GM21529 (cell line): ENCODE measurements around the gene KDM1B.
"Not testable (repeated sequence)": the region's sequence is repeated elsewhere in the genome, so short reads cannot be mapped to it uniquely, and the experiment has no call there.

Experiments used
- ATAC-seq: cut with Tn5 transposase; IDR thresholded peaks from one replicate; pipeline ENCODE4 v1.9.1; 2021; ENCODE audit not compliant: unreplicated experiment

KDM1B gene

GRCh38 chr6:18186540-18187250 lies 31.5 kb downstream of the KDM1B start:
- no peak for ATAC-seq

- ATAC-seq: no peak
Measured at GRCh38 chr6:18187701-18188100, 32.5 kb downstream of the KDM1B start.

- ATAC-seq: no peak
Measured at GRCh38 chr6:18189196-18189595, 34.0 kb downstream of the KDM1B start.

- no peak for ATAC-seq
Measured at GRCh38 chr6:18192026-18192425, 36.8 kb downstream of the KDM1B start.

GRCh38 chr6:18203786-18204185 lies 48.6 kb downstream of the KDM1B start:
- no peak for ATAC-seq

GRCh38 chr6:18204691-18205090 lies 49.5 kb downstream of the KDM1B start:
- ATAC-seq: no peak

- no peak for ATAC-seq
Measured at GRCh38 chr6:18206591-18206990, 51.4 kb downstream of the KDM1B start.

DNA sequence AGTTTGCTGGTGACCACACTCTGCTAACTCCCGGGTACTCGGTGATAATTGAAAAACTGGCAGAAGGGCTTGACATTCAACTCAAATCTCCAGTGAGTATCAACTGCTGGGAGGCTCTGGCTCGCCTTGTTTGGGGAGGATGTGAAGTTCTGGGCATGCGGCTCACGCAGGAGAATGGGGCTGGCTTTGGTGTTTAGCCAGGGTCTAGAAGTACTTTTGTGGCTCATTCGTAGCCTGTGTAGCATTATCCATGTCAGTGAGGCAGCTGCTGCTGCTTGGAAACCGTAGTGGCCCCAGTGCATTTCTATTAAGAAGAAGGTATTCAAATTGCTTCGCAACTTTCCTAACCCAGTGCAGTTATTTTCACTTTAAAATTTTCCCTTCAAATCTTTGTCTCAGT lies 52.2 kb downstream of the KDM1B start:
- ATAC-seq: no peak

GRCh38 chr6:18207949-18208348 lies 52.7 kb downstream of the KDM1B start:
- no peak for ATAC-seq

GRCh38 chr6:18208778-18209177 lies 53.6 kb downstream of the KDM1B start:
- not testable (repeated sequence) for ATAC-seq

DNA sequence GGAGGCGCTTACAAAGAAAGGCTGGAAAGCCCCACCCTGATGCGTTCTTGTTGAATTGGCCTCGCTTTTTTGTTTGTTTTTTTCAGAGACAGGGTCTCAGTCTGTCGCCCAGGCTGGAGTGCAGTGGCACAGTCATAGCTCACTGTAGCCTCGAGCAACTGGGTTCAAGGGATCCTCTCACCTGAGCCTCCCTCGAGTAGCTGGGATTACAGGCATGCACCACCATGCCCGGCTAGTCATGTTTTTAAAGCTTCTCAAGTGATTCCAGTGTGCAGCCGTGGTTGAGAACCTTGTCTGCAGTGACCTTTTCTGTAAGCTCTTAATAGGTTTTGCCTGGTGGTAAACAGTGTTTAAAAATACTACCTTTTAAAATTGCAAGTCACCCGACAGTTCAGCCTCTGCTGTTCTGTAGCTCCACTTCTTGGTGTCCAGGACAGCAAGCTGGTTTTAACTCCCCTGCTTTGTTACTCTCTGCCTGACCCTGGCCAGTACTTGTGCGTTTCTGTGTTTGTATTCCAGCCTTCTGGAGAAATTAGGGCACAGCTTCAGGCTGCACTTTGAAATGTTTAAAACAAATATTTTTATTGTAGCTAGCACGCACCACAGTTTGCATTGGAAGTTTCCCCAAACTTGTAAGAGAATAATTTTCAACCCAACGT lies 54.4 kb downstream of the KDM1B start:
- no peak for ATAC-seq

DNA sequence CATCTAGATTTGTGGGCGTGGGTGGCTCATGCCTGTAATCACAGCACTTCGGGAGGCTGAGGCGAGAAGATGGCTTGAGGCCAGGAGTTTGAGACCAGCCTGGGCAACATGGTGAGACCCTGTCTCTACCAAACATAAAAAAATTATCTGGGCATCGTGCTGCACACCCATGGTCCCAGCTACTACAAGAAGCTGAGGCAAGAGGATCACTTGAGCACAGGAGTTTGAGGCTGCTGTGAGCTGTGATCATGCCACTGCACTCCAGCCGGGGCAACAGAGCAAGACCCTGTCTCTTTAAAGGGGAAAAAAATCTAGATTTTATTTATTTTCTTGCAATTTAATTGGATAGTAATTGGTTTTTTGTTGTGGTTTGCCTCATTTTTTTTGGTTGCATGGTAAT lies 55.5 kb downstream of the KDM1B start:
- ATAC-seq: no peak

GRCh38 chr6:18211338-18211737 lies 56.1 kb downstream of the KDM1B start:
- ATAC-seq: peak; percentile 93

DNA sequence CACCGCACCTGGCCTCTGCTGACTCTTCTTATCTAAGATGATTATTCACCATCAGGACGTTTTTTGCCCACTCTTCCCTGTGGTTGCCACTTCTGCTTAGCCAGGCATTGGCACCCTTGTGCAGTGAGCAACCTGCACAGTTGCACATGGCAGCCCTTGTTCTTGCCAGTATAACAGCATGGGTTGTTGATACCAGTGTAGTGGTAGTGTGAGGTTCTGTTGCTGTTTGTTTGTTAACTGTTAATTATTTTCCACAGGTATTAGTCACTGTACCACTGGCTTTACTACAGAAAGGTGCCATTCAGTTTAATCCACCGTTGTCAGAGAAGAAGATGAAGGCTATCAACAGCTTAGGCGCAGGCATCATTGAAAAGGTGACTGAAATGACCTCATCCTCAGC lies 57.0 kb downstream of the KDM1B start:
- no peak for ATAC-seq

- ATAC-seq: no peak
Measured at GRCh38 chr6:18213439-18213838, 58.2 kb downstream of the KDM1B start.

DNA sequence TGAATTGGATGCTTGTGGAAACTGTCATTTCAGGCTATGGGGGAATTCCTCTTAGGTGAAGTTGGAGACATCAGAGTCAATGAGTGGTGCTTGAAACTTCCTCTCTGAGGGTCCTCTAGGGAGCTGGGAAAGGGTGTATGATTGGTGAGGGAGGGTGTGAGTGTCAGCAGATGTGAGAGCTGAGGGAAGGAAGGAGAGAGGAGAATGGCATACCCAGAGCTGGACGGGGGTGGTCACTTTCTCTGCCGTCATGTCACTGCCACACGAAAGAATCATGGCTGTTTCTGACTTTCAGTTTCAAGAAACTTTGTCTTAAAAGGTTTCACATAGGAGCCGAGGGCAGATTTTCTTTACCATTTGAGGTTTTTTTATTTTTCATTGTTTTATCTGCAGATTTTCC lies 58.8 kb downstream of the KDM1B start:
- no peak for ATAC-seq

DNA sequence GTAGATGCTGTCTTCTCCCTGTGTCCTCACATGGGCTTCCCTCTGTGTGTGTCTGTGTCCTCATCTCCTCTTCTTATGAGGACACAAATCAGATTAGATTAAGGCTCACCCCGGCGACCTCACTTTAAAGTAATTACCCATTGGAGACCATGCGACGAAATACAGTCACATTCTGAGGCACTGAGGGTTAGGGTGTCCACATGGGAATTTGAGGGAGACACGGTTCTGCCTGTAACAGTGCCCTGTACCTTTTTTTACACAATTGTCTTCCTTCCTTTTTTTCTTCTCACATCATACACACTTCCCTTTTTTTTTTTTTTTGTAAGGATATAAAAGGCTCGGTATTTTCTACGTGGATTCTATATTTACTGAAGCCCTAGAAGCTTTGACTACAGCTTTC lies 60.2 kb downstream of the KDM1B start:
- ATAC-seq: no peak

DNA sequence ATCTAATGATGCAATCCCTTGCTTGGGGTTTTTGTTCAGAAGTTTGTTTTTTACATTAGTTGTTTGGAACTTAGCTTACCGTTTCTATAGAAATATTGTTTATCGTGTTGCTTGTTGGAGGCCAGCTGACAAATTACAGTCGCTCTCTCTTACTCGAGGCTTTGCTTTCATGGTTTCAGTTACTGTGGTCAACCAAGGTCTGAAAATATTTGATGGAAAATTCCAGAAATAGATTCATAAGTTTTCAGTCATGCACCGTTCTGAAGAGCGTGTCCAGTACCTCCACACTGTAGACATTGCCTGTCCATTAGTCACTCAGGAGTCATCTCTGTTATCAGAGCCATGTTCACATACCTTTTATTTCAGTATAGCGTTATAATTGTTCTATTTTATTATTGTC lies 61.2 kb downstream of the KDM1B start:
- ATAC-seq: no peak

DNA sequence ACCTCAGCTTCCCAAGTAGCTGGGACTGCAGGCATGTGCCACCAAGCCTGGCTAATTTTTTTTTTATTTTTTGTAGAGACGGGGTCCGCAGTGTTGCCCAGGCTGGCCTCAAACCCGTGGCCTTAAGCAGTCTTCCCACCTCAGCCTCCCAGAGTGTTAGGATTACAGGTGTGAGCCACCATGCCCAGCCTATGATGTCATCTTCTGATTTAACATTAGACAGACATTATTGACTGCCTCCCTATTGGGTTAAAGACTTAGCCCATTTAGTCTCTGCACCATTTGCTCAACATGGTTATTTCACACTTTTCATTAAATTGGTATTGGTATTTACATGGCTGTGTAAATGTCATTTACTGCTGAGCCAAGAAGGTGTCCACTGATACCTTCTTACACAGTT lies 63.0 kb downstream of the KDM1B start:
- no peak for ATAC-seq

DNA sequence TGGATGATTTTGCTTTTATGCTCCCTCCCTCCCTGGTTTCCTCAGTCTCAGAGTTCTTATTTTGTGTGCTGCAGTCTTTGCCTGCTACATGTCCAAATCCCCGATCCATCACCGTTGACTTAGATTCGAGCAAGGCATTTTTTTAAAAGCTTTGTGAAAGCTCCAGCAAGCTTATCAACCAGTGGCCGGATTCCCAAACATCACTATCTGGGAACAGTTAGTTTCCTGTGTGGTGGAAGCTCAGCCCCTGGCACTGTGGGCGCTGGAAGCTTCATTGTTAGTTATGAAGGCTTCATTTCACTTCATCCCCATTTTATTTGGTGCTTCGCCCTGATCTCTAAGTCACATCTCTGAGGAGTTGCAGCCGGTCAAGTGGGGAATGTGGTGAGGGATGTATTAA lies 64.4 kb downstream of the KDM1B start:
- no peak for ATAC-seq

DNA sequence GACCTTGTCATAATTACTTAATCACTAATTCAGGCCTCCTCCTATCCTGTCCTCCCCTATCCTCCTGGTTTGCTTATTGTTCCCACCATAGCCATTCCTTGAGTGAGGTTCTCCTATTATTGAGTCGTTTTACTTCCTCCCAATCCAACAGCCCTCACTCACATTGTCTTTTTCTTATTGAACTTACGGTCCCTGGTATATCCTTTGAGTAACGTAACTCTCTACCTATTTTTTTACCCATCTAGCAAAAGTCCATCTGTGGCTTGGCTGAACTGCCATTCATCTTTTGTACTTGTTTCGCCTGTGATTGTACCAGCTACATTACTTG lies 66.0 kb downstream of the KDM1B start:
- no peak for ATAC-seq

DNA sequence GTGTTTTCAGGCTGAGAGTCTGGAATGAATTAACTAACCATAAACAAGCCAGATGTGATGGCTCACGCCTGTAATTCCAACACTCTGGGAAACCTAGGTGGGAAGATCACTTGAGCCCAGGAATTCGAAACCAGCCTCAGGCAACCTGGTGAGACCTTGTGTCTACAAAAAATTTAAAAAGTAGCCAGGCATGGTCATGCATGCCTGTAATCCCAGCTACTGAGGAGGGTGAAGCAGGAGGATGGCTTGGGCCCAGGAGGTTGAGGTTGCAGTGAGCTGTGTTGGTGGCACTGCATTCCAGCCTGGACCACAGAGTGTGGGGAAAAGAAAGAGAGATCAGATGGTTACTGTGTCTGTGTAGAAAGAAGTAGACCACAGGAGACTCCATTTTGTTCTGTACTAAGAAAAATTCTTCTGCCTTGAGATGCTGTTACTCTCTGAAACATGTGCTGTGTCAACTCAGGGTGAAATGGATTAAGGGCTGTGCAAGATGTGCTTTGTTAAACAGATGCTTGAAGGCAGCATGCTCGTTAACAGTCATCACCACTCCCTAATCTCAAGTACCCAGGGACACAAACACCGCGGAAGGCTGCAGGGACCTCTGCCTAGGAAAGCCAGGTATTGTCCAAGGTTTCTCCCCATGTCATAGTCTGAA lies 71.4 kb downstream of the KDM1B start:
- not testable (repeated sequence) for ATAC-seq
